Pancreas (tissue), 10 donors: ENCODE measurements around the gene PPIC. TPM values are rescaled to one million over a fixed set of nuclear protein-coding genes. Genes with fewer than 3 reads are reported as not detected.

Source experiments
- ATAC-seq, 4 donors: fragments of 200-7000 bp; cut with Tn5 transposase; one replicate each; pipeline versions ENCODE4 v1.8.0 to v1.9.1; 2020; ENCODE audit warnings: mild to moderate bottlenecking in 4 of 4, moderate library complexity in 4 of 4
- DNase-seq, 6 donors: peaks; one replicate each; pipeline ENCODE4 v3.0.0-alpha.2; 2020
- FAIRE-seq: peaks from 2 replicates; lab custom pipeline; 2012; peaks lifted over from hg19 to GRCh38; lab: Jason Lieb, UNC
- H3K27ac ChIP-seq, 4 donors: fragments of 200-600 bp; sonication (generic); 1 replicate in 3 of 4; 2 replicates in 1 of 4; pipeline versions ENCODE4 v1.5.0 to v1.8.0; 2020
- H3K27me3 ChIP-seq, 4 donors: fragments of 200-600 bp; one replicate each; pipeline ENCODE4 v1.8.0; 2021
- H3K36me3 ChIP-seq, 3 donors: fragments of 200-600 bp; sonication (generic) in 1 of 3; one replicate each; pipeline versions ENCODE4 v1.5.0 to v1.8.0; 2020 to 2021
- H3K4me1 ChIP-seq, 3 donors: fragments of 200-600 bp; one replicate each; pipeline ENCODE4 v1.8.0; 2021
- H3K4me3 ChIP-seq, 4 donors: fragments of 200-600 bp; sonication (generic) in 2 of 4; one replicate each; pipeline versions ENCODE4 v1.5.0 to v1.8.0; 2020 to 2021
- H3K9me3 ChIP-seq, 4 donors: fragments of 200-600 bp; one replicate each; pipeline ENCODE4 v1.8.0; 2021
- CTCF ChIP-seq, 4 donors: fragments of 200-600 bp; sonication (generic) in 3 of 4; IDR thresholded peaks; one replicate each; pipeline versions ENCODE4 v1.5.0 to v1.8.0; 2021; ENCODE audit warnings: antibody characterized with exemption in 4 of 4
- WGBS, 2 donors: extraction: QIAGEN DNeasy Blood & Tissue Kit; methylation state at CpG; one replicate each; pipeline ENCODE4 v1.1.7; 2013; 5-methylcytosine and 5-hydroxymethylcytosine counted together
- intact Hi-C, 3 donors: fragments of 100-400 bp; cut with DNase I; formaldehyde crosslinking; loops; one replicate each; pipeline versions ENCODE4 v1.11.1 to v1.14.2; 2022
- polyA plus RNA-seq, 2 donors: library from polyadenylated mRNA; stranded (reverse); fragments of 200-250 nt; gene quantifications; one replicate each; pipeline ENCODE4 v1.2.3, GENCODE V29; 2013
- total RNA-seq, 6 donors: library from RNA; stranded (reverse); fragmentation: NEBNext Ultra II Directional in 4 of 6; extraction: Animal tissue kit (Norgen Biotek cat#: 25700) in 4 of 6; gene quantifications; one replicate each; pipeline versions ENCODE4 v1.2.1 to v1.2.4, GENCODE V29; 2021 to 2023
- donor health status: healthy with polysubstance abuse.
- donor health status: DM: no; HTN: no; CAD: no; lungs with moderate emphysema.
- donor health status: DM: no; HTN: no; CAD: no.
- donor health status: control.
- donor health status: control.
- donor health status: Bipolar disorder and iron deficiency.
- donor health status: DM: yes; HTN: yes; CAD: no.
- donor health status: DM: no; HTN: no; CAD: no.
- donor health status: DM: no; HTN: no; CAD: no.
- donor health status: DM: yes; HTN: yes; CAD: no.

Gene PPIC
- total and polyA plus RNA-seq, 8 donors: 11.9 to 26.4 (median 13.3) TPM

GRCh38 chr5:123051206-123051605 is 14.7 kb upstream of the PPIC start:
- TF ChIP-seq CTCF (IDR thresholded peaks at IDR 0.05): no peak
- H3K36me3 ChIP-seq: no peaks in the 10 kb centered on the region
- no peak for DNase-seq
- no peak overlapping the region for H3K27ac ChIP-seq
- H3K27me3 ChIP-seq: no peaks in the 10 kb centered on the region
- H3K9me3 ChIP-seq: no peaks in the 10 kb centered on the region
- ATAC-seq: no peak
- FAIRE-seq: no peak
- intact Hi-C loops: no loop called here
- 88 to 92% methylated on average over 2 of the region's 2 CpGs for WGBS, 2 donors
- H3K4me1 ChIP-seq: no peaks in the 10 kb centered on the region
- H3K4me3 ChIP-seq: no peak overlapping the region

- Histone ChIP-seq H3K9me3 (no peaks in the 10 kb centered on the region), H3K27me3 (no peaks in the 10 kb centered on the region), H3K36me3 (no peaks in the 10 kb centered on the region), H3K4me3 (no peak overlapping the region), H3K4me1 (peaks cover 0 to 8% (median 6%) of the 10 kb centered on the region in 3 donors), H3K27ac (no peak overlapping the region)
- WGBS, 2 donors: 86 to 95% methylated on average over 1 of the region's 1 CpG
- no peak for FAIRE-seq
- no peak for TF ChIP-seq CTCF (IDR thresholded peaks at IDR 0.05)
- DNase-seq: no peak
- no peak for ATAC-seq
- intact Hi-C loops: no loop called here
Measured at GRCh38 chr5:123047706-123048105, 11.2 kb upstream of the PPIC start.

GRCh38 chr5:123046222-123046621 is 9.7 kb upstream of the PPIC start:
- Histone ChIP-seq H3K27me3 (no peaks in the 10 kb centered on the region), H3K4me1 (peaks cover 0 to 8% (median 6%) of the 10 kb centered on the region in 3 donors), H3K9me3 (no peaks in the 10 kb centered on the region), H3K36me3 (no peaks in the 10 kb centered on the region), H3K27ac (no peak overlapping the region), H3K4me3 (no peak overlapping the region)
- intact Hi-C loops: no loop called here
- FAIRE-seq: no peak
- WGBS, 2 donors: 79 to 84% methylated on average over 4 of the region's 4 CpGs
- ATAC-seq: no peak
- no peak for DNase-seq
- no peak for TF ChIP-seq CTCF (IDR thresholded peaks at IDR 0.05)

- Histone ChIP-seq H3K36me3 (no peaks in the 10 kb centered on the region), H3K27ac (no peak overlapping the region), H3K27me3 (no peaks in the 10 kb centered on the region), H3K9me3 (no peaks in the 10 kb centered on the region), H3K4me1 (peaks cover 0 to 8% (median 6%) of the 10 kb centered on the region in 3 donors), H3K4me3 (no peak overlapping the region)
- no peak for TF ChIP-seq CTCF (IDR thresholded peaks at IDR 0.05)
- DNase-seq: no peak
- WGBS, 2 donors: 75 to 77% methylated on average over 7 of the region's 7 CpGs
- ATAC-seq: no peak
- intact Hi-C loops: no loop called here
- no peak for FAIRE-seq
Measured at GRCh38 chr5:123044926-123045617, 8.5 kb upstream of the PPIC start.

GRCh38 chr5:123039673-123040072 is 3.1 kb upstream of the PPIC start:
- ATAC-seq (no peak), FAIRE-seq (no peak), DNase-seq (no peak)
- H3K36me3 ChIP-seq: no peaks in the 10 kb centered on the region
- H3K4me1 ChIP-seq: peaks cover 0 to 17% (median 6%) of the 10 kb centered on the region in 3 donors
- H3K27ac ChIP-seq: no peak overlapping the region
- no peak overlapping the region for H3K4me3 ChIP-seq
- no peaks in the 10 kb centered on the region for H3K27me3 ChIP-seq
- intact Hi-C loops: no loop called here
- H3K9me3 ChIP-seq: no peaks in the 10 kb centered on the region
- no peak for TF ChIP-seq CTCF (IDR thresholded peaks at IDR 0.05)
